Upper lobe of right lung (tissue), 1 donor: ENCODE results near the gene DNM1. TPM values are rescaled to one million over a fixed set of nuclear protein-coding genes. Genes with fewer than 3 reads are reported as not detected.

Source experiments
- ATAC-seq: fragments of 200-7000 bp; cut with Tn5 transposase; one replicate; pipeline ENCODE4 v1.9.1; 2020; ENCODE audit warnings: mild to moderate bottlenecking, moderate library complexity
- DNase-seq: peaks from one replicate; pipeline ENCODE4 v3.0.0-alpha.2; 2020
- H3K27ac ChIP-seq: fragments of 200-600 bp; one replicate; pipeline ENCODE4 v1.8.0; 2022
- H3K27me3 ChIP-seq: fragments of 200-600 bp; one replicate; pipeline ENCODE4 v1.8.0; 2022; ENCODE audit warnings: mild to moderate bottlenecking
- H3K36me3 ChIP-seq: fragments of 200-600 bp; one replicate; pipeline ENCODE4 v1.8.0; 2022
- H3K4me1 ChIP-seq: fragments of 200-600 bp; one replicate; pipeline ENCODE4 v1.8.0; 2022
- H3K4me3 ChIP-seq: fragments of 200-600 bp; one replicate; pipeline ENCODE4 v1.8.0; 2022; ENCODE audit warnings: mild to moderate bottlenecking
- H3K9me3 ChIP-seq: fragments of 200-600 bp; one replicate; pipeline ENCODE4 v1.8.0; 2022
- intact Hi-C: fragments of 100-400 bp; cut with DNase I; formaldehyde crosslinking; loops from one replicate; pipeline ENCODE4 v1.11.0; 2022
- total RNA-seq: library from RNA; stranded (reverse); fragmentation: NEBNext Ultra II Directional; extraction: Animal tissue kit (Norgen Biotek cat#: 25700); gene quantifications from one replicate; pipeline ENCODE4 v1.2.1, GENCODE V29; 2021
- TF ChIP-seq, protein P1 (sequence below): fragments of 200-600 bp; IDR thresholded peaks from one replicate; pipeline ENCODE4 v1.8.0; 2022; ENCODE audit warnings: antibody characterized with exemption
- donor health status: DM: no; HTN: yes; CAD: no; lungs with severe emphysema.

DNM1 gene
- total RNA-seq, 1 donor from 2014 or later, result 5.2 TPM

DNA sequence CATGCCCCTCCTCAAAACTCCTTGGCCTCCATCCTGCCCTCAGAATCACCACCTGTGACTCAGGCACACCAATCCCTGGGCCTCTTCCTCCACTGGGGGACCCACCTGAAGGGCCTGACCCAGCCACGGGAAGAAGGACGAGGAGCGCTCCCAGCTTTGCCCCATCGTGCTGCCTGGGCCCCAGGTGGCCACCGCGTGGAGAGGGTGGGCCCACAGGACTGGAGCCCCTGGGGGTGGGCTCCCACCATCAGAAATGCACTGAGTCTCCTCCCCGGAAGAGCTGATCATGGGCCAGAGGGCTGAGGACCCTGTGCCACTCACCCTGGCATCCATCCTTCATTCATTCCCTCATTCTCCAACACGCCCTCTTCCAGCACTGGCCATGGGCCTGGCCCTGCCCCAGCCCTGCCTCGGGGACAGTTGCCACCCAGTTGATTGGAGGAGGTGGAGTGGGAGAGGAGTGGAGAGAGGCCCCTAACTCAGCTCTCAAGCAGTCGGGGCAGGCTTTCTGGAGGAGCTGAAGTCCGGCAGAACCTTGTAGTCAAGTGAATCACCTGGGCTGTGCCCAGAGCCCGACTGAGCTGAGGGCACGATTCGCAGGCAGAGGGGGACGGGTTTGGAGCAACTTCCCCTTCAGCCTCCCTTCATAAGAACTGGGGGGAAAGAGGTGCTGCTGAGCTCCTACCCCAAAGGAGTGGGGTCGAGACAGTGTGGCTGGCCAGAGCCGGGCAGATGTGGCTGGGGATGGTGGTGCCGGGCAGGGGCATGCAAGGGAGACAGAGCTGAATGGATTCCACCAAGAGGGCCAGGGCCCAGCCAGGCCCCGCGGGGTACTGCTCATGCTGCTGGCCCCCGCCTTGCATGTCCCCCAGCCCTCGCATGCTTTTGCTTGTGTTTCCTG, 29.6 kb downstream of the DNM1 start:
- Histone ChIP-seq H3K36me3 (no peaks in the 10 kb centered on the region), H3K4me3 (no peak overlapping the region), H3K4me1 (no peaks in the 10 kb centered on the region), H3K27me3 (no peaks in the 10 kb centered on the region), H3K27ac (no peak overlapping the region), H3K9me3 (no peaks in the 10 kb centered on the region)
- intact Hi-C loops, result no loop called here
- TF ChIP-seq, protein P1, sequence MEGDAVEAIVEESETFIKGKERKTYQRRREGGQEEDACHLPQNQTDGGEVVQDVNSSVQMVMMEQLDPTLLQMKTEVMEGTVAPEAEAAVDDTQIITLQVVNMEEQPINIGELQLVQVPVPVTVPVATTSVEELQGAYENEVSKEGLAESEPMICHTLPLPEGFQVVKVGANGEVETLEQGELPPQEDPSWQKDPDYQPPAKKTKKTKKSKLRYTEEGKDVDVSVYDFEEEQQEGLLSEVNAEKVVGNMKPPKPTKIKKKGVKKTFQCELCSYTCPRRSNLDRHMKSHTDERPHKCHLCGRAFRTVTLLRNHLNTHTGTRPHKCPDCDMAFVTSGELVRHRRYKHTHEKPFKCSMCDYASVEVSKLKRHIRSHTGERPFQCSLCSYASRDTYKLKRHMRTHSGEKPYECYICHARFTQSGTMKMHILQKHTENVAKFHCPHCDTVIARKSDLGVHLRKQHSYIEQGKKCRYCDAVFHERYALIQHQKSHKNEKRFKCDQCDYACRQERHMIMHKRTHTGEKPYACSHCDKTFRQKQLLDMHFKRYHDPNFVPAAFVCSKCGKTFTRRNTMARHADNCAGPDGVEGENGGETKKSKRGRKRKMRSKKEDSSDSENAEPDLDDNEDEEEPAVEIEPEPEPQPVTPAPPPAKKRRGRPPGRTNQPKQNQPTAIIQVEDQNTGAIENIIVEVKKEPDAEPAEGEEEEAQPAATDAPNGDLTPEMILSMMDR, result no peak
- ATAC-seq, result peak; percentile 13
- DNase-seq, result no peak

DNA sequence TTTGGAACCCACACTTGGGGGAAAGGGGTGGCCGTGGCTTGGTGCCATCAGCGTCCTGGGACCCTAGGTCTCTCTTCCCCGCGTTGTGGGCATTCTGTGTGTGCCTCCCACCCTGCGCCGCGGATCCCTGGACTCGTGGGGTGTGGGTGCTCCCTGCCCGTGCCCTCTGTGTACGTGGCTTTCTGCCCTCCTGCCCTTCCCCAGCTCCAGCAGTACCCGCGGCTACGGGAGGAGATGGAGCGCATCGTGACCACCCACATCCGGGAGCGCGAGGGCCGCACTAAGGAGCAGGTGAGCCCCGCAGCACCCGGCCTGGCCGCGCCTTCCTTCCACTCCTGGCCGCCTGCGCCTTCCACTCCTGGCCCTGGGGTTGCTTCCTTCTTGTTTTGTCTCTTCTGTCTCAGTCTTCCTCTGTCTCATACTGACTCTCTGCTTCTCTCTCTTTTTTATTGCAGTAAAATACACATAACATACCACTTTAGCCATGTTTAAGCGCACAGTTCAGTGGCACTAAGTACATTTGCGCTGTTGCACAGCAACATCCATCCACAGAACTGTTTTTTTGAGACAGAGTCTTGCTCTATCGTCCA, 30.7 kb downstream of the DNM1 start:
- intact Hi-C loops, result no loop called here
- H3K36me3 ChIP-seq, result no peaks in the 10 kb centered on the region

DNA sequence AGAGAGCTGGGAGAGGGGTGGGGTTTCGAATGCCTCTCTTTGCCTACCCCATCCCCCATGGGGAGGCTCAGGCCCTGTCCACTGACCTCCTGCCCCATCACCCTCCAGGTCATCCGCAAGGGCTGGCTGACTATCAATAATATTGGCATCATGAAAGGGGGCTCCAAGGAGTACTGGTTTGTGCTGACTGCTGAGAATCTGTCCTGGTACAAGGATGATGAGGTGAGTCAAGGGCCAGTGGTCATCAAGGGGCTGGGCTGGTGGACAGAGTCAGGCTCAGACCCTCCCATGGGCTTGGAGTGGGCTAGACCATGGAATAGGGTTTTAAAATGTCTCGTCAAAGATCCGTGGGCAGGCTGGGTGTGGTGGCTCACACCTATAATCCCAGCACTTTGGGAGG, 38.9 kb downstream of the DNM1 start:
- no peak for ATAC-seq
- DNase-seq, result no peak
- no peak overlapping the region for H3K27ac ChIP-seq

More for the DNA sequence above, 30.7 kb downstream of the DNM1 start:
- H3K9me3 ChIP-seq, result no peaks in the 10 kb centered on the region
- H3K4me1 ChIP-seq, result no peaks in the 10 kb centered on the region
- no peaks in the 10 kb centered on the region for H3K27me3 ChIP-seq
- no peak overlapping the region for H3K27ac ChIP-seq
- no peak for DNase-seq
- H3K4me3 ChIP-seq, result no peak overlapping the region
- peak; percentile 24 for ATAC-seq
- TF ChIP-seq, protein P1, result no peak

DNA sequence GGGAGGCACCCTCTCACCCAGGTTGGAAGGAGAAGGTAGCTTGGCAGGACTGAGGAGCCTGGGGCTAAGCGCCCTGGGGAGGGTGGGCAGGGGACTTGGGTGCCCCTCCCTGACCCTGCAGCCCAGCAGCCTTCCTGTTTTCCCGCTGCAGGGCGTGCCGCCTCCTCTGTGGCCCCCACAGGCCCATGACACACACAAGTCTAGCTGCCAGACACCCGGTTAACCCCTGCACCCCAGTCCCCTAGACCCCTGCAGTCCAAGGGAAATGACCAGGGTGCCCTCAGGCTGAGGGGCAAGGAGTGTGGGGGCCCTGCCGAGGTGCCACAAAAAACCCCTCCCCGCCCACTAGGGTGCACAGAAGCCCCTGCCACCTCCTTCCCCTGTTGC, 39.6 kb downstream of the DNM1 start:
- ATAC-seq, result no peak
- H3K27me3 ChIP-seq, result no peaks in the 10 kb centered on the region
- no peaks in the 10 kb centered on the region for H3K9me3 ChIP-seq
- no peak for DNase-seq
- H3K27ac ChIP-seq, result no peak overlapping the region
- H3K36me3 ChIP-seq, result no peaks in the 10 kb centered on the region
- TF ChIP-seq, protein P1, result no peak
- peaks cover 13% of the 10 kb centered on the region for H3K4me1 ChIP-seq
- no peak overlapping the region for H3K4me3 ChIP-seq
- intact Hi-C loops, result no loop called here

More for the DNA sequence above, 38.9 kb downstream of the DNM1 start:
- Histone ChIP-seq H3K4me1 (peaks cover 13% of the 10 kb centered on the region), H3K36me3 (no peaks in the 10 kb centered on the region), H3K27me3 (no peaks in the 10 kb centered on the region), H3K9me3 (no peaks in the 10 kb centered on the region), H3K4me3 (no peak overlapping the region)
- TF ChIP-seq, protein P1, result no peak
- intact Hi-C loops, result no loop called here

DNA sequence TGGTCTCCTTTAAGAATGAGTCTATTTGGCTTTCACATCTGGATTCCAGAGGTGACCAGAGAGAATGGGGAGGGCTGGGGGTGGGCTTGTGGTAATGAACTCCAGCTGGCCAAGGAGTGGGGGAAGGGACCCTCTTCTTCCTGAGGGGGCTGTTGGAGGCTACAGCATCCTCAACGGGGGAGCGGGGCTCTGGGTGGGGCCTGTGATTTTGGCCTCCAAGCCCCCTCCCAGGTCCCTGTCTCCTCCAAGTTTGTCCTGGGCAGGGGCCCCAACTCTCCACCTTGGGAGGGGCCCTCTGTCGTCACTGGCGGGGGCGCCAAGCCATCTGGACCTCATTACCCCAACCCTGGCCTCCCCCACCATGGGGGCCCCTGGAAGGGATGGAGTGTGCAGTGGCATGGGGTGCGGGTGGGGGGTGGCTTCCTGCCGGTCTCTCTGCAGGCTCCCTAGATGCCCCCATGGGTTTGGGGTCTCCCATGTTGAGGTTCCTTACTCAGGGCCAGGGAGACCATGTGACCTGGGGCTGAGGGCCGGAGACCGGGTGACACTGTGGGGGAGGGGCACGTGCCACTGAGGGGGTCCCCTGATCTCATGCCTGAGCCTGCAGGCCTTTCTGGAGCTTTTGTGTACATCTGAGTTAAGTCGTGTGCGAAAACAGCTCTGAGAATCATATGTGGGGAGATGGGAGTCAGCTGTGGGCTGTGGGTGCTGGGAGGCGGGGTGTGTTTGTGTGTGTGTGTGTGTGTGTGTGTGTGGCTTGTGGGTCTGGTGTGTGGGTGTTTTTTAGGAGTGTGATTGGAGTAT, 40.2 kb downstream of the DNM1 start:
- DNase-seq, result no peak
- no peak for ATAC-seq
- no peak overlapping the region for H3K4me3 ChIP-seq
- H3K36me3 ChIP-seq, result no peaks in the 10 kb centered on the region
- intact Hi-C loops, result no loop called here
- peaks cover 13% of the 10 kb centered on the region for H3K4me1 ChIP-seq
- TF ChIP-seq, protein P1, result no peak
- H3K27me3 ChIP-seq, result no peaks in the 10 kb centered on the region
- H3K9me3 ChIP-seq, result no peaks in the 10 kb centered on the region
- no peak overlapping the region for H3K27ac ChIP-seq
